GM12892 (cell line): Measurements from ENCODE around the gene LIMS2.

Experiments used
- DNase-seq: peaks from one replicate; pipeline ENCODE4 v3.0.0; 2011; ENCODE audit not compliant: insufficient read length
- FAIRE-seq: peaks from 2 replicates; lab custom pipeline; 2011; peaks lifted over from hg19 to GRCh38; lab: Jason Lieb, UNC
- POLR2A ChIP-seq: IDR thresholded peaks from 2 replicates; pipeline ENCODE4 v1.6.1; 2011; ENCODE audit warnings: low read depth, low read length, control low read depth
- POLR2AphosphoS5 ChIP-seq: IDR thresholded peaks from 2 replicates; pipeline ENCODE4 v1.6.1; 2011; ENCODE audit warnings: low read depth, low read length, control low read depth
- TAF1 ChIP-seq: IDR thresholded peaks from 2 replicates; pipeline ENCODE4 v1.6.1; 2011; ENCODE audit warnings: low read depth, mild to moderate bottlenecking, control low read depth, low read length, borderline replicate concordance

LIMS2 gene

DNA sequence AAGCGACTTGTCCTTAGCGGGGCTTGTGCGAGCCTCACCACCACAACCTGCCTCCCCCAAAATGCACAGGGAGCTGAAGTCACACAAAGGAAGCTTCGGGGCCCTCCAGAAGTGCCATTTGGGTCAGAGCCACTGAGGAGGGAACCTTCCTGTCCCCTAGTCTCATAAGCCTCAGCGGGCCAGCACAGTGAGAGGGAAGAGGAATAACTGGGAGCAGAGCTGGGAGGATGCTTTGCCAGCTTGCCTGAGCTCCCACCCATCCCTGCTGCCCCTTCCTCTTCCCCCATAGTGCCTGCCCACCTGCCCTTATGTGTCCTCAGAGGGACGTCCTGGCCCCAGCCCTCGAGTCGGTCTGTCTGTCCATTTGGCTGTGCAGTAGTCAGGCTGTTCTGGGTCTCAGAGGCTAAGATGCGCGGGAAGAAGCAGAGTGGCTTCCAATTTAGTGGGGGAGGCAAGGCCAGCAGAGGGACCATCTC is 81.2 kb downstream of the LIMS2 start:
- DNase-seq (no peak), FAIRE-seq (no peak)
- TF ChIP-seq POLR2AphosphoS5, result no peak
- no peak for TF ChIP-seq TAF1
- no peak for TF ChIP-seq POLR2A

DNA sequence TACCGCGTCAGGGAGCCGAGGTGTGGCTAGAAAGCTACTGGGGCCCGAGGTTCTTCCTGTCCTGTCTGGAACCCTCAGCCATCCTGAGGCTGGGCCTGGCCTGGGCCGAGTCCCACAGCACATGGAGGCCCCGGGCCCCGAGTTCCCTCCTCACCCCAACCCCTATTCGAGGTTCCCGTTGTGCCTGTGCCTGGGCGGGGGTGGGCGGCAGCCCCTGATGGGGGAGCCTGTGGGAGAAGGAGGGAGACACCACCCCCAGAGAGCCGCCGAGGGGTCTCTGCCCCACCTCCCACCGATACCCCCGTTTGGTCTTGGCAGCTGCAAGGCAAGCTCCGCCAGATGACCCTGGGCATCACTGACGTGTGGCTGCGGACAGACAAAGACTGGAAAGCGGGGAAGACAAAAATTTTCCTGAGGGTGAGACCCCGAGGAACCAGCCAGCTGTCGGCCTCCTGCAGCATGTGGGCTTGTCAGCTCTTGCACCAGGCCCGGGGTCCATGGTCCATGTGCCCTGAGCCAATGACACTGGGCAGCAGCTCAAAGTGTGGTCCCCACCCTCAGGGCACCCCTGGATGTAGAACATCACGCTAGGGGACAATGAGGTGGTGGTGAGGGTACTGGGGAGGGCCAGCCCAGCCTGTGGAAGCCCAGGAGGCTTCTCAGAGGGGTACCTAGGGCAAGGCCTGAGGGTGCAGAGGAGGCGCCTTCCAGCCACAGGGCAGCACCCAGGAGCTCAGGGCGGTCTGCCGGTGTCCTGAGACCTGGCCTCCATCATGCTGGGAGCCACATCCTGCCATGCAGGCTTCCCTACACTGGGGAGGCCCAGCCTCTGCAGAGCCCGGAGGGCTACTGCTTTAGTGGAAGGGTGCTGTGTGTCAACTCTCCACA is 81.9 kb downstream of the LIMS2 start:
- no peak for DNase-seq
- FAIRE-seq, result no peak
- TF ChIP-seq TAF1, result no peak
- TF ChIP-seq POLR2A, result no peak
- TF ChIP-seq POLR2AphosphoS5, result no peak

- FAIRE-seq (no peak), DNase-seq (no peak)
- TF ChIP-seq TAF1, result no peak
- TF ChIP-seq POLR2AphosphoS5, result no peak
- no peak for TF ChIP-seq POLR2A
Observed at GRCh38 chr2:127592761-127593227, 82.5 kb downstream of the LIMS2 start.

DNA sequence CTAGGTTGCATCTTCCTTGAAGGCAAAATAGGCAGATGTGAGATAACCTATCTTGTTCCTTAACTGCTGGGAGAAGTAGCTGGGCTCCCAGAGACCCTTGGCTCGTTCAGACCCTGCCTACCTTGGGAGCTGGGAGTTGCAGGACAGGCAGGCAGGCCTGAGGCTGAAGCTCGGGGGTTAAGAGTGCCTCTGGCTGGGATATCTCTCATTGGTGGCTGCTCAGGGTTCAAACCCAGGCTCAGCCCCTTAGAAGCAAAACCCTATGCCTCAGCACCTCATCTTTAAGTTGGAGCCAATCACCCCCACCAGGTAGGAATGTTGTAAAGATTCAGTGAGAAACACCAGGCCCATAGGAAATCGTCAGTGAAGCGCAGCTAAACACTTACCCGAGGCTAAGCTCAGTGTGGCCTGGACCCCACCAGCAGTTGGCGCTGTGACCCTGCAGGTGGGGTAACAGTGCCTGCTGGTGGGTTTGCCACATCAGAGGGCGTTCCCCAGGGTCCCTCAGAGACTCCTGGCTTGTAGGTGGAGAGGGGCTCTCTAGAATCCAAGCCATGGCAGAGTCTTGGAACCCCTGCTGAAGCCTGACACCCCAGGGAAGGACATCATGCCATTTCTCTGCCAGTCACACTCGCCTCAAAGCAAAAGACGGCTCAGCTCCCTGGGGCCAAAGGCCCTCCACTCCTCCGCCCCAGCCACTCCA is 84.0 kb downstream of the LIMS2 start:
- DNase-seq (peak; percentile 72), FAIRE-seq (peak; percentile 94)
- TF ChIP-seq POLR2AphosphoS5 (no peak), POLR2A (no peak), TAF1 (no peak)

GRCh38 chr2:127590386-127591190 is 84.7 kb downstream of the LIMS2 start:
- no peak for DNase-seq
- TF ChIP-seq POLR2AphosphoS5 (no peak), POLR2A (no peak), TAF1 (no peak)
- FAIRE-seq, result no peak

GRCh38 chr2:127589841-127590240 is 85.5 kb downstream of the LIMS2 start:
- FAIRE-seq (no peak), DNase-seq (no peak)
- TF ChIP-seq POLR2AphosphoS5, result no peak
- no peak for TF ChIP-seq TAF1
- TF ChIP-seq POLR2A, result no peak

DNA sequence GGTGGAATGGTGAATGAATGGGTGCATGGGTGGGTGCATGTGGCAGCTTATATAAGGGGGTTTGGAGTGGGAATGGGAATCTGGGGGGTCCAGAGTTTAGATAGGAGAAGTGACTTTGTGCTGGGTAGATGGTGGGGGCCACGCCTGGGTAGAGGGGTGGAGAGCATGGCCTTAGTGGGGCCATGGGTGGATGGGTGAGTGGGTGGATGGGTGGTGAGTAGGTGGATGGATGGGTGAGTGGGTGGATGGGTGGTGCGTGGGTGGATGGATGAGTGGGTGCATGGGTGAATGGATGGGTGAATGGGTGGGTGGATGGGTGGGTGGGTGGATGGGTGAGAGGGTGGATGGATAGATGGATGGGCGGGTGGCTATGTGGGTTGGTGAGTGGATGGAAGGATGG is 86.0 kb downstream of the LIMS2 start:
- DNase-seq, result no peak
- no peak for FAIRE-seq
- no peak for TF ChIP-seq POLR2A
- no peak for TF ChIP-seq TAF1
- no peak for TF ChIP-seq POLR2AphosphoS5
